B cell (primary cell): ENCODE data around the gene AEBP1. TPM values are rescaled to one million over a fixed set of nuclear protein-coding genes. Genes with fewer than 3 reads are reported as not detected.

Experiments
- ATAC-seq: fragments of 200-7000 bp; cut with Tn5 transposase; one replicate; pipeline ENCODE4 v1.10.0; 2021; ENCODE audit warnings: low read depth, mild to moderate bottlenecking, moderate number of reproducible peaks, moderate library complexity
- CTCF ChIA-PET: fragments of 350-600 bp; sonication (Branson Sonifier 250); formaldehyde crosslinking; loops from one replicate; lab custom pipeline; 2021; ENCODE audit warnings: antibody characterized with exemption, inconsistent platforms; lab: Charles Lee
- POLR2A ChIA-PET: fragments of 350-600 bp; sonication (Branson Sonifier 250); formaldehyde crosslinking; loops from one replicate; lab custom pipeline; 2021; ENCODE audit warnings: antibody characterized with exemption; lab: Charles Lee
- DNase-seq: peaks from one replicate; pipeline ENCODE4 v3.0.0; 2013
- H2AFZ ChIP-seq: 2 replicates; pipeline ENCODE4 v1.6.1; 2012; ENCODE audit warnings: mild to moderate bottlenecking, low read depth, low read length; ENCODE audit not compliant: insufficient read depth, poor library complexity, severe bottlenecking
- H3K27ac ChIP-seq, 2 donors: 1 replicate in 1 of 2; 2 replicates in 1 of 2; pipeline ENCODE4 v1.5.1; 2012 to 2013; ENCODE audit warnings: low read length in 2 of 2, mild to moderate bottlenecking in 2 of 2, moderate library complexity in 1 of 2
- H3K27me3 ChIP-seq, 4 experiments: fragments of 200-600 bp in 1 of 4; sonication (generic) in 1 of 4; replicated peaks in 1 of 4; 1 replicate in 2 of 4; 2 replicates in 2 of 4; pipeline versions ENCODE4 v1.6.1 to v1.7.0; 2013 to 2016; ENCODE audit warnings: low read length in 3 of 4, mild to moderate bottlenecking in 2 of 4, mixed read lengths in 1 of 4, moderate library complexity in 1 of 4; ENCODE audit not compliant: insufficient read depth in 4 of 4, control insufficient read depth in 3 of 4; ENCODE audit errors: control extremely low read depth in 1 of 4
- H3K36me3 ChIP-seq, 2 experiments: replicated peaks in 1 of 2; 1 replicate in 1 of 2; 2 replicates in 1 of 2; pipeline versions ENCODE4 v1.6.1 to v1.7.1; 2013; ENCODE audit warnings: low read length in 1 of 2; ENCODE audit not compliant: insufficient read depth in 2 of 2, control insufficient read depth in 1 of 2; ENCODE audit errors: control extremely low read depth in 1 of 2, extremely low read depth in 1 of 2
- H3K4me1 ChIP-seq, 2 donors: fragments of 200-600 bp in 1 of 2; sonication (generic) in 1 of 2; 1 replicate in 1 of 2; 2 replicates in 1 of 2; pipeline versions ENCODE4 v1.5.1 to v1.6.1; 2013 to 2017; ENCODE audit warnings: low read length in 2 of 2; ENCODE audit not compliant: control insufficient read depth in 2 of 2, insufficient read depth in 2 of 2
- H3K4me2 ChIP-seq: replicated peaks from 2 replicates; pipeline ENCODE3; 2012; ENCODE audit warnings: mild to moderate bottlenecking, low read depth, low read length; ENCODE audit not compliant: poor library complexity, severe bottlenecking
- H3K4me3 ChIP-seq, 5 experiments: fragments of 200-600 bp in 1 of 5; sonication (generic) in 1 of 5; 1 replicate in 3 of 5; 2 replicates in 2 of 5; pipeline versions ENCODE4 v1.5.1 to v1.7.0; 2011 to 2016; ENCODE audit warnings: low read length in 4 of 5, mild to moderate bottlenecking in 4 of 5, low read depth in 2 of 5, control low read depth in 1 of 5, moderate library complexity in 1 of 5; ENCODE audit not compliant: insufficient read depth in 1 of 5; ENCODE audit errors: control extremely low read depth in 1 of 5, extremely low read depth in 1 of 5
- H3K79me2 ChIP-seq: fragments of 200-600 bp; sonication (generic); one replicate; pipeline ENCODE4 v1.6.0; 2016; ENCODE audit warnings: low read length; ENCODE audit not compliant: control insufficient read depth, insufficient read depth
- H3K9ac ChIP-seq: fragments of 200-600 bp; sonication (generic); 2 replicates; pipeline ENCODE4 v1.6.1; 2017; ENCODE audit warnings: mild to moderate bottlenecking, low read length, moderate library complexity
- H3K9me3 ChIP-seq, 3 donors: one replicate each; pipeline versions ENCODE4 v1.6.1 to v1.7.1; 2013; ENCODE audit warnings: low read length in 2 of 3; ENCODE audit not compliant: control insufficient read depth in 2 of 3, insufficient read depth in 1 of 3; ENCODE audit errors: control extremely low read depth in 1 of 3
- H4K20me1 ChIP-seq: 2 replicates; pipeline ENCODE4 v1.6.0; 2012; ENCODE audit warnings: mild to moderate bottlenecking, low read length; ENCODE audit not compliant: insufficient read depth, control insufficient read depth, poor library complexity, severe bottlenecking
- H3K27ac Mint-ChIP-seq: one replicate; pipeline ENCODE4 v1.8.0; 2021; ENCODE audit warnings: mixed read lengths
- H3K27me3 Mint-ChIP-seq: one replicate; pipeline ENCODE4 v1.8.0; 2021; ENCODE audit warnings: mixed read lengths
- H3K4me1 Mint-ChIP-seq: one replicate; pipeline ENCODE4 v1.8.0; 2021; ENCODE audit warnings: mixed read lengths
- H3K4me3 Mint-ChIP-seq: one replicate; pipeline ENCODE4 v1.8.0; 2021; ENCODE audit warnings: mixed read lengths
- H3K9me3 Mint-ChIP-seq: one replicate; pipeline ENCODE4 v1.8.0; 2022; ENCODE audit warnings: mixed read lengths; ENCODE audit not compliant: insufficient read depth
- CTCF ChIP-seq: fragments of 200-600 bp; IDR thresholded peaks from one replicate; pipeline ENCODE4 v1.8.0; 2022; ENCODE audit warnings: antibody characterized with exemption, mild to moderate bottlenecking
- EZH2 ChIP-seq: IDR thresholded peaks from 2 replicates; pipeline ENCODE4 v1.6.1; 2012; ENCODE audit warnings: borderline replicate concordance, low read depth, mild to moderate bottlenecking, moderate library complexity, low read length; ENCODE audit not compliant: insufficient read depth, poor library complexity, severe bottlenecking
- WGBS: methylation state at CpG from one replicate; pipeline ENCODE4 v1.1.5; 2013; ENCODE audit warnings: missing lambda C conversion rate; ENCODE audit not compliant: insufficient coverage; 5-methylcytosine and 5-hydroxymethylcytosine counted together
- intact Hi-C: fragments of 100-400 bp; cut with micrococcal nuclease; formaldehyde crosslinking; loops from one replicate; pipeline ENCODE4 v1.10.0; 2022
- polyA plus RNA-seq: library from polyadenylated mRNA; depleted of rRNA; stranded (reverse); fragments of >200 nt; gene quantifications from 2 replicates; pipeline ENCODE4 v1.2.3, GENCODE V29; 2012
- total RNA-seq, 2 donors: library from RNA; stranded (reverse); fragments of 120-200 nt in 1 of 2; gene quantifications; 1 replicate in 1 of 2; 2 replicates in 1 of 2; pipeline versions ENCODE4 v1.2.3 to v1.2.4, GENCODE V29; 2013 to 2022

Gene AEBP1
- total and polyA plus RNA-seq, 2 donors (not counting 1 experiment from before 2014, with no cell fraction given) = 20.2 to 36.7 TPM

DNA sequence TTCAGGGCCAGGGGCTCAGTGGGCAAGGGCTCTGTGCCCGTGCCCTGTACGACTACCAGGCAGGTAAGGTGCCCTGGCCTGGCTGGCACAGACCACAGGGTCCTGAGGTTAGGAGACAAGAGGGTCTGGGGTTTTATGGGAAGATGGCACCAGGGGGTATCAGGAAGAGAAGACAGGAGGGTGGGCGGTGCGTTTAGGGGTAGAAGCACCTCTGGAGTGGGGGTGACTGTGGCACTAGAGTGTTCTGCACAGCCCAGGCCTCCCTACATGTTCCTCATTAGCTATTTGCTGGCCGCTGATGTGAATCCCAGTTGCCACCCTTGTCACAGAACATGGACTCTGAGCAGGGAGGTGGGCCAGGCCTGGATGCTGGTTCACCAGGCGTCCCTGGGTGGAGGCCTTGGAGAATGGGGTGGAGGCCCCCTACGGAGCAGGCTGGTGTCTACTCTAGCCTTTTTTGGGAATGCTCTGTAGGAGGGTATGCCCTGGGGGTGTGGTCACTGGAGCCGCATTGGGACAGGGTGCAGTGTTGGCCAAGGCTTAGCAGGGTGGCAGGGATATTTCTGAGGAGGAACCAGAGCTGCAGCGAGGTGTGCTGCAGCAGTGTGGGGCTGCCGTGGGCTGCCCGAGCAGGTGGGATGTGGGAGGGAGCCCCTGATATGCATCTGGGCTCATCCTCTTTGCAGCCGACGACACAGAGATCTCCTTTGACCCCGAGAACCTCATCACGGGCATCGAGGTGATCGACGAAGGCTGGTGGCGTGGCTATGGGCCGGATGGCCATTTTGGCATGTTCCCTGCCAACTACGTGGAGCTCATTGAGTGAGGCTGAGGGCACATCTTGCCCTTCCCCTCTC is 43.8 kb upstream of the AEBP1 start:
- Histone ChIP-seq H3K4me3 (peak overlapping the region in 1 of 5 experiments; percentile 12), H3K27ac (peak overlapping the region; percentile 93 to 99), H2AFZ (no peak overlapping the region), H4K20me1 (peaks cover 11% of the 10 kb centered on the region), H3K9me3 (peaks cover 0 to 4% (median 0%) of the 10 kb centered on the region in 3 donors), H3K27me3 (no peaks in the 10 kb centered on the region), H3K79me2 (peaks cover 52% of the 10 kb centered on the region), H3K4me1 (peaks cover 71 to 94% of the 10 kb centered on the region in 2 donors), H3K9ac (no peak overlapping the region), H3K4me2 (peak overlapping the region; percentile 64), H3K36me3 (peaks cover 0 to 74% of the 10 kb centered on the region in 2 experiments)
- TF ChIP-seq EZH2 (no peak), CTCF (no peak)
- DNase-seq (peak; percentile 22), ATAC-seq (no peak)
- H3K27me3 Mint-ChIP-seq = no peaks in the 10 kb centered on the region
- H3K4me1 Mint-ChIP-seq = peaks cover 74% of the 10 kb centered on the region
- peak overlapping the region; percentile 100 for H3K27ac Mint-ChIP-seq
- CTCF ChIA-PET = interaction anchor here (0.6 to 1.7 kb wide), 4 partner anchors 12 to 489 kb away, joined by 3 to 6 read pairs (median 3); no protein-coding TSS in a partner anchor
- H3K4me3 Mint-ChIP-seq = peak overlapping the region; percentile 88
- H3K9me3 Mint-ChIP-seq = no peaks in the 10 kb centered on the region
- intact Hi-C loops = no loop called here
- 92% methylated on average over 21 of the region's 21 CpGs for WGBS
- POLR2A ChIA-PET = interaction anchor here (1.4 to 2.9 kb wide), 2 partner anchors 11 to 21 kb away, joined by 9 to 11 read pairs; no protein-coding TSS in a partner anchor
